Body of pancreas (tissue), 4 donors: ENCODE data around the gene HLA-DQA1. TPM values are rescaled to one million over a fixed set of nuclear protein-coding genes. Genes with fewer than 3 reads are reported as not detected.

Source experiments
- ATAC-seq: fragments of 150-250 bp; one replicate; pipeline ENCODE4 v1.9.1; 2016
- DNase-seq, 4 donors: peaks; one replicate each; pipeline ENCODE4 v3.0.0-alpha.2; 2019
- H3K27ac ChIP-seq, 4 donors: fragments of 200-600 bp; sonication (generic); 1 replicate in 3 of 4; 2 replicates in 1 of 4; pipeline versions ENCODE4 v1.5.1 to v1.6.1; 2016 to 2019; ENCODE audit warnings: mild to moderate bottlenecking in 1 of 4, mixed read lengths in 1 of 4, moderate library complexity in 1 of 4
- H3K27me3 ChIP-seq, 2 donors: fragments of 200-600 bp; sonication (generic); one replicate each; pipeline ENCODE4 v1.6.0; 2016; ENCODE audit warnings: mild to moderate bottlenecking in 1 of 2
- H3K36me3 ChIP-seq, 2 donors: fragments of 200-600 bp; sonication (generic); replicated peaks in 1 of 2; 2 replicates each; pipeline ENCODE4 v1.5.1; 2016; ENCODE audit warnings: low read depth in 2 of 2; ENCODE audit not compliant: insufficient read depth in 1 of 2
- H3K4me1 ChIP-seq: fragments of 200-600 bp; sonication (generic); one replicate; pipeline ENCODE4 v1.6.0; 2016
- H3K4me3 ChIP-seq, 2 donors: fragments of 200-600 bp; sonication (generic); 1 replicate in 1 of 2; 2 replicates in 1 of 2; pipeline ENCODE4 v1.5.1; 2016 to 2019
- H3K9me3 ChIP-seq, 3 donors: fragments of 200-600 bp; sonication (generic); 1 replicate in 2 of 3; 2 replicates in 1 of 3; pipeline ENCODE4 v1.5.1; 2016
- CTCF ChIP-seq, 7 experiments: fragments of 450-650 bp in 4 of 7; fragments of 200-600 bp in 3 of 7; sonication (generic) in 3 of 7; IDR thresholded peaks; one replicate each; pipeline ENCODE4 v1.5.1; 2016 to 2019; ENCODE audit warnings: antibody characterized with exemption in 7 of 7
- POLR2A ChIP-seq, 3 donors: fragments of 450-650 bp; IDR thresholded peaks; one replicate each; pipeline ENCODE4 v1.6.1; 2016; ENCODE audit warnings: antibody characterized with exemption in 3 of 3, mild to moderate bottlenecking in 2 of 3
- WGBS, 2 donors: methylation state at CpG; one replicate each; pipeline ENCODE4 v1.1.5; 2017; 5-methylcytosine and 5-hydroxymethylcytosine counted together
- intact Hi-C: fragments of 100-400 bp; cut with DNase I; formaldehyde crosslinking; loops from one replicate; pipeline ENCODE4 v1.15.1; 2023
- total RNA-seq, 2 donors: library from RNA; depleted of rRNA; stranded (reverse); fragments of >200 nt; gene quantifications; one replicate each; pipeline ENCODE4 v1.1.0, GENCODE V29; 2016

Gene HLA-DQA1
- total RNA-seq, 2 donors from 2014 or later = 0.99 to 10.4 TPM

- Histone ChIP-seq H3K27me3 (no peaks in the 10 kb centered on the region), H3K4me1 (no peaks in the 10 kb centered on the region), H3K4me3 (no peak overlapping the region), H3K27ac (no peak overlapping the region), H3K36me3 (no peaks in the 10 kb centered on the region), H3K9me3 (no peaks in the 10 kb centered on the region)
- ATAC-seq (no peak), DNase-seq (no peak)
- intact Hi-C loops = no loop called here
- WGBS, 2 donors = 44 to 63% methylated on average over 5 to 6 of the region's 6 CpGs
- no peak for TF ChIP-seq CTCF (IDR thresholded peaks at IDR 0.05)
- TF ChIP-seq POLR2A (IDR thresholded peaks at IDR 0.05) = no peak
Measured at GRCh38 chr6:32658268-32658897, 21.2 kb downstream of the HLA-DQA1 start.

- intact Hi-C loops = no loop called here
- Histone ChIP-seq H3K4me1 (no peaks in the 10 kb centered on the region), H3K27ac (no peak overlapping the region), H3K9me3 (no peaks in the 10 kb centered on the region), H3K36me3 (no peaks in the 10 kb centered on the region), H3K27me3 (no peaks in the 10 kb centered on the region), H3K4me3 (no peak overlapping the region)
- WGBS, 2 donors = 45 to 57% methylated on average over 3 to 4 of the region's 4 CpGs
- TF ChIP-seq POLR2A (IDR thresholded peaks at IDR 0.05) (no peak), CTCF (IDR thresholded peaks at IDR 0.05) (no peak)
- ATAC-seq (no peak), DNase-seq (no peak)
Measured at GRCh38 chr6:32659856-32660595, 22.8 kb downstream of the HLA-DQA1 start.

- ATAC-seq (no peak), DNase-seq (no peak)
- Histone ChIP-seq H3K27me3 (no peaks in the 10 kb centered on the region), H3K27ac (no peak overlapping the region), H3K36me3 (no peaks in the 10 kb centered on the region), H3K4me3 (no peak overlapping the region), H3K4me1 (no peaks in the 10 kb centered on the region), H3K9me3 (no peaks in the 10 kb centered on the region)
- 45 to 73% methylated on average over 5 of the region's 7 CpGs for WGBS, 2 donors
- TF ChIP-seq POLR2A (IDR thresholded peaks at IDR 0.05) (no peak), CTCF (IDR thresholded peaks at IDR 0.05) (no peak)
- intact Hi-C loops = no loop called here
Measured at GRCh38 chr6:32662099-32662498, 24.9 kb downstream of the HLA-DQA1 start.

GRCh38 chr6:32662836-32663235 lies 25.6 kb downstream of the HLA-DQA1 start:
- Histone ChIP-seq H3K27me3 (no peaks in the 10 kb centered on the region), H3K27ac (no peak overlapping the region), H3K4me3 (no peak overlapping the region), H3K9me3 (no peaks in the 10 kb centered on the region), H3K36me3 (no peaks in the 10 kb centered on the region), H3K4me1 (no peaks in the 10 kb centered on the region)
- TF ChIP-seq POLR2A (IDR thresholded peaks at IDR 0.05) (no peak), CTCF (IDR thresholded peaks at IDR 0.05) (no peak)
- intact Hi-C loops = no loop called here
- WGBS, 2 donors = 13 to 29% methylated on average over 5 of the region's 5 CpGs
- ATAC-seq = no peak
- no peak for DNase-seq
